WTC11 (cell line): ENCODE data around the gene RGS6.

Experiments used
- AFF4 ChIP-seq: sonication (generic); formaldehyde crosslinking; IDR thresholded peaks from 2 replicates; pipeline ENCODE4 v1.8.1; 2023; ENCODE audit warnings: mild to moderate bottlenecking, missing genetic modification reagents, borderline replicate concordance
- ATF3 ChIP-seq: sonication (generic); formaldehyde crosslinking; conservative IDR thresholded peaks from 2 replicates; pipeline ENCODE4 v1.8.1; 2022; ENCODE audit warnings: mild to moderate bottlenecking, missing genetic modification reagents
- ATF6 ChIP-seq: sonication (generic); formaldehyde crosslinking; IDR thresholded peaks from 2 replicates; pipeline ENCODE4 v1.8.1; 2023; ENCODE audit warnings: mild to moderate bottlenecking, missing genetic modification reagents
- CDX4 ChIP-seq: fragments of 250-450 bp; sonication (Bioruptor Pico); IDR thresholded peaks from 2 replicates; pipeline ENCODE4 v1.9.0; 2021; ENCODE audit warnings: moderate library complexity, mild to moderate bottlenecking, inconsistent platforms, borderline replicate concordance
- CREB1 ChIP-seq: sonication (generic); formaldehyde crosslinking; IDR thresholded peaks from 2 replicates; pipeline ENCODE4 v1.8.0; 2023; ENCODE audit warnings: mild to moderate bottlenecking, missing genetic modification reagents
- CREM ChIP-seq: sonication (generic); formaldehyde crosslinking; IDR thresholded peaks from 2 replicates; pipeline ENCODE4 v1.8.1; 2022; ENCODE audit warnings: mild to moderate bottlenecking, missing genetic modification reagents, moderate library complexity
- CTCF ChIP-seq: fragments of 200-600 bp; IDR thresholded peaks from 2 replicates; pipeline ENCODE4 v1.8.0; 2022; ENCODE audit warnings: antibody characterized with exemption
- ELF4 ChIP-seq: sonication (generic); formaldehyde crosslinking; IDR thresholded peaks from 2 replicates; pipeline ENCODE4 v1.8.1; 2022; ENCODE audit warnings: low read depth, mild to moderate bottlenecking, moderate library complexity, missing genetic modification reagents
- MAX ChIP-seq: sonication (generic); formaldehyde crosslinking; IDR thresholded peaks from 2 replicates; pipeline ENCODE4 v1.8.0; 2022; ENCODE audit warnings: mild to moderate bottlenecking, missing genetic modification reagents
- NFE2L1 ChIP-seq: sonication (generic); formaldehyde crosslinking; IDR thresholded peaks from 2 replicates; pipeline ENCODE4 v1.8.1; 2023; ENCODE audit warnings: missing genetic modification reagents
- NR2C2 ChIP-seq: sonication (generic); formaldehyde crosslinking; IDR thresholded peaks from 2 replicates; pipeline ENCODE4 v1.8.0; 2022; ENCODE audit warnings: mild to moderate bottlenecking, missing genetic modification reagents
- TEAD4 ChIP-seq: sonication (generic); formaldehyde crosslinking; IDR thresholded peaks from 2 replicates; pipeline ENCODE4 v1.8.0; 2022; ENCODE audit warnings: mild to moderate bottlenecking, missing genetic modification reagents
- ZNF423 ChIP-seq: fragments of 250-450 bp; sonication (Bioruptor Pico); IDR thresholded peaks from 2 replicates; pipeline ENCODE4 v2.1.2; 2022; ENCODE audit warnings: mild to moderate bottlenecking, moderate library complexity
- ZNF671 ChIP-seq: fragments of 250-450 bp; sonication (Bioruptor Pico); IDR thresholded peaks from 2 replicates; pipeline ENCODE4 v1.8.0; 2021; ENCODE audit warnings: mild to moderate bottlenecking

GRCh38 chr14:72264716-72265115, 332.5 kb downstream of the RGS6 start:
- TF ChIP-seq AFF4 (CRISPR knock-in tag), result no peak
- TF ChIP-seq CTCF, result no peak
- no peak for TF ChIP-seq ATF6 (CRISPR knock-in tag)
- no peak for TF ChIP-seq CREB1 (CRISPR knock-in tag)
- no peak for TF ChIP-seq CREM (CRISPR knock-in tag)
- TF ChIP-seq ELF4 (CRISPR knock-in tag), result no peak
- TF ChIP-seq NFE2L1 (CRISPR knock-in tag), result no peak
- no peak for TF ChIP-seq MAX (CRISPR knock-in tag)
- no peak for TF ChIP-seq ATF3 (CRISPR knock-in tag)
- TF ChIP-seq ZNF423 (CRISPR knock-in tag), result no peak
- TF ChIP-seq ZNF671 (CRISPR knock-in tag), result no peak
- no peak for TF ChIP-seq CDX4 (CRISPR knock-in tag)
- TF ChIP-seq TEAD4 (CRISPR knock-in tag), result no peak
- no peak for TF ChIP-seq NR2C2 (CRISPR knock-in tag)
